Astrocyte of the spinal cord (primary cell): ENCODE data around the gene CD163L1.
"Not testable (repeated sequence)": the region's sequence is repeated elsewhere in the genome, so short reads cannot be mapped to it uniquely, and the experiment has no call there.

Source experiments
- DNase-seq: peaks from one replicate; pipeline ENCODE4 v3.0.0; 2011; ENCODE audit warnings: low read depth, low spot score
- H3K4me3 ChIP-seq: 2 replicates; pipeline ENCODE4 v1.5.1; 2011; ENCODE audit warnings: low read depth, mild to moderate bottlenecking, low read length, moderate library complexity
- in situ Hi-C: cut with HindIII; loops from 2 replicates; pipeline ENCODE4 v1.10.0; 2017; ENCODE audit warnings: low sequenced_read_pairs
- TF ChIP-seq, protein P1 (sequence below): IDR thresholded peaks from 2 replicates; pipeline ENCODE4 v1.5.1; 2012; ENCODE audit warnings: low read depth, mild to moderate bottlenecking, low read length, inconsistent platforms

Gene CD163L1

DNA sequence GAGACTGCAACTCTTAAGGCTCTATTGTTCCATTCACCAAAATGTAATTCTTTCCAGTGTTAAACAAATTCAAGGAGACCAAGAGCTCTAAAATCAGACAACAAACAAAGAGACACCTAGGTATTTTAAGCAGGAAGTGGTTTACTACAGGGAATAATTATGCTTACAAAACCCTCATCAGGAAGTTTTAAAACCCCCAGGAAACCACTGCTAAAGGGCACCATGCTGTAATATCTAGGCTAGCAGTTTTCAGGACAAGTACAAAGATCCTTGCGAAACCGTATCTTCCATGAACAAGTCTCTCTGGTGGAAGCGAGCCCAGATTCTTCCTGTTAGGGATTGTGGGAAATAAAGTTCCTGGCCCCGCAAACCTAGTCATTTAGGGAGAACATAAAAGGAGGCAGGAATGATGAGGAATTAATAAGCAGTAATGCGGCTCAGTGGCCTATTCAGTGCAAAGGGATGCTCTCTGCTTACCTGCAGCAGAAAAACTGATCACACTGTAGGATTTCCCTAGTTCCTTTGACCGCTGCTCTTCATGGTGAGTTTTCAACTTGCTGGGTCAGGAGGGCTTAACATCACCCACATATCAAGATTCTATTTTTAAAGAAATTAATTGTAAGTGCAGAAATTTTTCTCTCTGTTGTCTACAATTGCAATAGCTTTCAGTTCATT, 97.3 kb downstream of the CD163L1 start:
- no peak for DNase-seq
- TF ChIP-seq, protein P1, sequence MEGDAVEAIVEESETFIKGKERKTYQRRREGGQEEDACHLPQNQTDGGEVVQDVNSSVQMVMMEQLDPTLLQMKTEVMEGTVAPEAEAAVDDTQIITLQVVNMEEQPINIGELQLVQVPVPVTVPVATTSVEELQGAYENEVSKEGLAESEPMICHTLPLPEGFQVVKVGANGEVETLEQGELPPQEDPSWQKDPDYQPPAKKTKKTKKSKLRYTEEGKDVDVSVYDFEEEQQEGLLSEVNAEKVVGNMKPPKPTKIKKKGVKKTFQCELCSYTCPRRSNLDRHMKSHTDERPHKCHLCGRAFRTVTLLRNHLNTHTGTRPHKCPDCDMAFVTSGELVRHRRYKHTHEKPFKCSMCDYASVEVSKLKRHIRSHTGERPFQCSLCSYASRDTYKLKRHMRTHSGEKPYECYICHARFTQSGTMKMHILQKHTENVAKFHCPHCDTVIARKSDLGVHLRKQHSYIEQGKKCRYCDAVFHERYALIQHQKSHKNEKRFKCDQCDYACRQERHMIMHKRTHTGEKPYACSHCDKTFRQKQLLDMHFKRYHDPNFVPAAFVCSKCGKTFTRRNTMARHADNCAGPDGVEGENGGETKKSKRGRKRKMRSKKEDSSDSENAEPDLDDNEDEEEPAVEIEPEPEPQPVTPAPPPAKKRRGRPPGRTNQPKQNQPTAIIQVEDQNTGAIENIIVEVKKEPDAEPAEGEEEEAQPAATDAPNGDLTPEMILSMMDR, result no peak
- in situ Hi-C loops, result no loop called here
- no peak overlapping the region for H3K4me3 ChIP-seq

DNA sequence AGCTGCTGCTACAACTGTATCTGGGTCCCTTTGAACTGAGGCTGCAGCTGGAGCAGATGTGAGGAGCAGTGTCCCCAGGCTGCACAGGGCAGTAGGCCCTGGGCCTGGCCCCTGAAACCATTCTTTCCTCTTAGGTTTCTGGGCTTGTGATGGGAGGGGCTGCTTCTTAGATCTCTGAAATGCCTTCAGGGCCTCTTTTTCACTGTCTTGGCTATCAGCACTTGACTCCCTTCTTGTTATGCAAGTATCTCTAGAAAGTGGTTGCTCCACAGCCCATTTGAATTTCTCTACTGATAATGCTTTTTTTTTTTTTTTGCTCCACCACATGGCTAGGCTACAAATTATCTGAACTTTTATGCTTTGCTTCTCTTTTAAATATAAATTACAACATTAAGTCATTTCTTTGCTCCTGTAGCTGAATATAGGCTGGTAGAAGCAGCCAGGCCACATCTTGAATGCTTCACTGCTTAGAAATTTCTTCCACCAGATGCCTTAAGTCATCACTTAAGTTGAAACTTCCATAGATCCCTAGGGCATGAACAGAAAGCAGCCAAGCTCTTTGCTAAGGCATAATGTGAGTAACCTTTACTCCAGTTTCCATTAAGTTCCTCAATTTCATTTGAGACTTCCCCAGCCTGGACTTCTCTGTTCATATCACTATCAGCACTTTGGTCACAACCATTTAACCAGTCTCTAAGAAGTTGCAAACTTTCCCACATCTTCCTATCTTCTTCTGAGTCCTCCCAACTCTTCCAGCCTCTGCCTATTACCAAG, 98.9 kb downstream of the CD163L1 start:
- TF ChIP-seq, protein P1, result no peak
- in situ Hi-C loops, result no loop called here
- no peak for DNase-seq
- H3K4me3 ChIP-seq, result no peak overlapping the region

DNA sequence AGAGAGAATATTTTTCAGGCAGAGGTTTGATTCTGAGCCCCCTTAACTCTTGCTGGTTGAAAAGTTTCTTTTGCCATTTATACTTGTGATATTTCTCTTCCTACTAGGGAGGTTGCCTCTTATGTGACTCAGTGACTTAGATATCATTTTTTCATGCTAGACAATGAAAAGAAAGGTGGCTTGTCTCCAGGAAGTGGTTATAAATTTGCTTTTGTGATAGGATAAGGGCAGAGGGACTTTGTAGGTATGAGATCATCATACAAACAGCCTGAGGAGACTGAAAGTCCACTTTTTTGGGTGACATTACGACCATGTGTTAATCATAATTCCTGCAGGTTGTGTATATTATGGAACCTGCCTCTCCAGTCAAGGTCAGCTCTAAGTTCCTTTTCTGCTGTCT, 104.3 kb downstream of the CD163L1 start:
- in situ Hi-C loops, result no loop called here
- TF ChIP-seq, protein P1, result no peak
- DNase-seq, result no peak
- H3K4me3 ChIP-seq, result no peak overlapping the region

DNA sequence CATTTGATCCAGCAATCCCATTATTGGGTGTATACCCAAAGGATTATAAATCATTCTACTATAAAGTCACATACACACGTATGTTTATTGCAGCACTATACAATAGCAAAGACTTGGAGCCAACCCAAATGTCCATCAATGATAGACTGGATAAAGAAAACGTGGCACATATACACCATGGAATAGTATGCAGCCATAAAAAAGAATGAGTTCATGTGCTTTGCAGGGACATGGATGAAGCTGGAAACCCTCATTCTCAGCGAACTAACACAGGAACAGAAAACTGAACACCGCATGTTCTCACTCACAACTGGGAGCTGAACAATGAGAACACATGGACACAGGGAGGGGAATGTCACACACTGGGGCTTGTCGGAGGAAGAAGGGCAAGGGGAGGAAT, 106.2 kb downstream of the CD163L1 start:
- in situ Hi-C loops, DNase-seq, H3K4me3 ChIP-seq: not testable (repeated sequence)

DNA sequence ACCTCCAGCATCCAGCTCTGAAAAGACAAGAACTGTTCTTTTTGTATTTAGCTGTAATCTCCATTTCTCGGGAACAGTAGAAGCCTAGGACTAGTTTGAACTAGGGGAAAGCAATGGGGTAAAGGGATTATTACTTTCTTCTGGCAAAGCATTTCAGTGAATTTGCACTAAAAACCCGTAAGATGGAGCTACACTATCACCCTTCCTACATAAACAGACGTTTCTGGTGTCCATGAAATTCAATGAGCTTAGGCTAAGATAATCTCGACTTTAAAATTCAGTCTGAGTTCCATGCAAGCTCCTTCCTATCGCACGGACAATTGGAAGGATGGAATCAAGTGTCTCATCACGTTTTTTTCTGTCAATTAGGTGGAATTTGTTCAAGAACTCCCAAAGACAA, 116.0 kb downstream of the CD163L1 start:
- in situ Hi-C loops, result no loop called here
- TF ChIP-seq, protein P1, result no peak
- no peak overlapping the region for H3K4me3 ChIP-seq
- DNase-seq, result no peak

DNA sequence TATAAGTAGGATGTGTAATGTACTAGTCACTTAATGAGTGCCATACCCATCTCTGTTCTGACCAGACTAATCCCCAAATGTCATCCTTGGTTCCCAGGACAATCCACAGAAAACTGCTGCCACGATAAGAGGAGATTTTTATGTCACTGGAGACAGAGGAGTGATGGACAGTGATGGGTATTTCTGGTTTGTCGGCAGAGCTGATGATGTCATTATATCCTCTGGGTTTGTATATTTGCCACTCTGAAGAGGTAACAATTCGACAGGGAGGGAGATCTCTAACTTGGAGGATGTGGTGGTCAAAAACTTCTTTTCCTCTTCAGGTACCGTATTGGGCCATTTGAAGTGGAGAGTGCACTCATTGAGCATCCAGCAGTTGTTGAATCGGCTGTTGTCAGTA, 119.8 kb downstream of the CD163L1 start:
- no peak for DNase-seq
- in situ Hi-C loops, result no loop called here
- no peak overlapping the region for H3K4me3 ChIP-seq
- TF ChIP-seq, protein P1, result no peak

DNA sequence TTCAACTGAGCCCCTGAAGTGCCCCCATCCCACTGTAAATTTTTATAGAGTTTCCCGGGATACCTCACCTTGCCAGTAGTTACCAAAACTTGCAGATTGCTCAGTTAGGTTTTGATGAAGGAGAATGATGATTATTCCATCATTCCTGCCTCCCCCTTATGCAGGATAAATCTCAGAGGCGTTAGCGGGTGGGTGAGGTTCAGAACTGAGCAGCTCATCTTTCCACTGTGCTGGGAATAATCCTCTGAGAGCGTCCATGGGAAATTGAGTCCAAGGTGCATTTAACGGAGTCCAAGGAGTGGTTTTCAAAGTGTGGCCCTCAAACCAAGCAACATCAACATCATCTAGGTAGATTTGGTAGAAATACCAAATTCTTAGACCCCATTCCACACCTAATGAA, 121.4 kb downstream of the CD163L1 start:
- TF ChIP-seq, protein P1, result no peak
- in situ Hi-C loops, result no loop called here
- H3K4me3 ChIP-seq, result no peak overlapping the region
- DNase-seq, result no peak
